ENCODE measurements around the gene PEX14.

PEX14 gene

GRCh38 chr1:10521537-10522157 is 46.9 kb downstream of the PEX14 start:
- no peak for DNase-seq

GRCh38 chr1:10522322-10522860 is 47.6 kb downstream of the PEX14 start:
- no peak for DNase-seq

- DNase-seq: no peak
These were observed 50.5 kb downstream of the PEX14 start for GRCh38 chr1:10525208-10525607.

GRCh38 chr1:10528066-10529014 is 53.6 kb downstream of the PEX14 start:
- no peak for DNase-seq

GRCh38 chr1:10529091-10529490 is 54.3 kb downstream of the PEX14 start:
- DNase-seq: no peak

- DNase-seq: no peak
These were observed 55.0 kb downstream of the PEX14 start for GRCh38 chr1:10529765-10530164.

- DNase-seq: no peak
These were observed 55.6 kb downstream of the PEX14 start for GRCh38 chr1:10530281-10530740.

- DNase-seq: no peak
These were observed 56.2 kb downstream of the PEX14 start for GRCh38 chr1:10530756-10531495.

GRCh38 chr1:10532362-10532761 is 57.6 kb downstream of the PEX14 start:
- DNase-seq: no peak

GRCh38 chr1:10534519-10534918 is 59.8 kb downstream of the PEX14 start:
- DNase-seq: no peak

- DNase-seq: no peak
These were observed 61.5 kb downstream of the PEX14 start for GRCh38 chr1:10536133-10536770.

- DNase-seq: peak; percentile 85
These were observed 62.5 kb downstream of the PEX14 start for GRCh38 chr1:10537082-10537766.

- no peak for DNase-seq
These were observed 64.1 kb downstream of the PEX14 start for GRCh38 chr1:10538646-10539355.

GRCh38 chr1:10539411-10540043 is 64.8 kb downstream of the PEX14 start:
- DNase-seq: no peak

- DNase-seq: no peak
These were observed 65.7 kb downstream of the PEX14 start for GRCh38 chr1:10540277-10541005.

GRCh38 chr1:10541286-10541685 is 66.5 kb downstream of the PEX14 start:
- no peak for DNase-seq

GRCh38 chr1:10544239-10544638 is 69.5 kb downstream of the PEX14 start:
- DNase-seq: no peak

- DNase-seq: no peak
These were observed 72.1 kb downstream of the PEX14 start for GRCh38 chr1:10546896-10547295.

GRCh38 chr1:10549904-10550664 is 75.3 kb downstream of the PEX14 start:
- DNase-seq: no peak

All from NCI-H1436 treated with DMSO at 0.1 percent for 48 hours (cell line).